HepG2 (cell line): Measurements from ENCODE around the gene POLR3K. TPM values are rescaled to one million over a fixed set of nuclear protein-coding genes. Genes with fewer than 3 reads are reported as not detected.

Experiments
- CC2D1A ChIP-seq: sonication (generic); formaldehyde crosslinking; IDR thresholded peaks from 2 replicates; pipeline ENCODE4 v1.8.1; 2023; ENCODE audit warnings: mild to moderate bottlenecking, missing genetic modification reagents
- CHD2 ChIP-seq: IDR thresholded peaks from 2 replicates; pipeline ENCODE4 v1.6.1; 2011; ENCODE audit warnings: low read depth, low read length, improper control_type of control experiment
- GATAD1 ChIP-seq: IDR thresholded peaks from 2 replicates; pipeline ENCODE4 v1.6.1; 2016; ENCODE audit warnings: missing genetic modification reagents, missing compliant biosample characterization
- GFI1 ChIP-seq: sonication (generic); formaldehyde crosslinking; IDR thresholded peaks from 2 replicates; pipeline ENCODE4 v1.5.0; 2020; ENCODE audit warnings: missing genetic modification reagents, mild to moderate bottlenecking, borderline replicate concordance
- HMG20B ChIP-seq: conservative IDR thresholded peaks from 2 replicates; pipeline ENCODE4 v1.6.1; 2016; ENCODE audit warnings: missing genetic modification reagents, missing compliant biosample characterization
- HNF4A ChIP-seq: sonication (generic); formaldehyde crosslinking; IDR thresholded peaks from 2 replicates; pipeline ENCODE4 v1.4.0; 2020; ENCODE audit warnings: missing genetic modification reagents
- HOXA9 ChIP-seq: sonication (generic); formaldehyde crosslinking; IDR thresholded peaks from 2 replicates; pipeline ENCODE4 v1.8.1; 2022; ENCODE audit warnings: missing genetic modification reagents, mild to moderate bottlenecking, moderate library complexity, borderline replicate concordance
- KLF11 ChIP-seq: IDR thresholded peaks from 2 replicates; pipeline ENCODE4 v1.6.1; 2016; ENCODE audit warnings: missing compliant biosample characterization
- KLF16 ChIP-seq, 2 experiments: sonication (generic) in 1 of 2; formaldehyde crosslinking in 1 of 2; IDR thresholded peaks; 2 replicates each; pipeline versions ENCODE4 v1.6.1 to v1.8.0; 2016 to 2023; ENCODE audit warnings: missing genetic modification reagents in 2 of 2, missing compliant biosample characterization in 1 of 2
- MTF2 ChIP-seq: sonication (generic); formaldehyde crosslinking; IDR thresholded peaks from 2 replicates; pipeline ENCODE4 v1.5.0; 2020; ENCODE audit warnings: missing genetic modification reagents, borderline replicate concordance
- PPARG ChIP-seq: conservative IDR thresholded peaks from 2 replicates; pipeline ENCODE4 v1.6.1; 2016; ENCODE audit warnings: missing biosample characterization, missing genetic modification reagents
- SALL2 ChIP-seq: sonication (generic); formaldehyde crosslinking; IDR thresholded peaks from 2 replicates; pipeline ENCODE4 v1.8.1; 2023; ENCODE audit warnings: mild to moderate bottlenecking, missing genetic modification reagents, inconsistent platforms
- TRIM24 ChIP-seq: sonication (generic); formaldehyde crosslinking; IDR thresholded peaks from 2 replicates; pipeline ENCODE4 v1.8.0; 2022; ENCODE audit warnings: mild to moderate bottlenecking, missing genetic modification reagents
- ZBTB3 ChIP-seq: sonication (generic); formaldehyde crosslinking; IDR thresholded peaks from 2 replicates; pipeline ENCODE4 v1.4.0; 2020; ENCODE audit warnings: low read depth, mild to moderate bottlenecking, moderate library complexity, missing genetic modification reagents, borderline replicate concordance
- ZFP82 ChIP-seq: sonication (generic); formaldehyde crosslinking; IDR thresholded peaks from 2 replicates; pipeline ENCODE4 v1.5.1; 2020; ENCODE audit warnings: mild to moderate bottlenecking, missing genetic modification reagents, borderline replicate concordance
- ZHX1 ChIP-seq: sonication (generic); formaldehyde crosslinking; IDR thresholded peaks from 2 replicates; pipeline ENCODE4 v1.8.1; 2022; ENCODE audit warnings: low read depth, mild to moderate bottlenecking, missing genetic modification reagents
- polyA plus RNA-seq, 8 experiments: library from polyadenylated mRNA; depleted of rRNA in 3 of 8; stranded (reverse) in 7 of 8; unstranded in 1 of 8; fragments of >200 nt; fragmentation: Illumina TruSeq in 4 of 8; extraction: Trizol in 4 of 8; gene quantifications; 2 replicates each; pipeline versions ENCODE4 v1.2.1 to v1.2.3, GENCODE V29; 2011 to 2016; ENCODE audit warnings: low read depth in 4 of 8, missing spikeins in 1 of 8, mixed read lengths in 1 of 8; ENCODE audit not compliant: insufficient read depth in 1 of 8
- total RNA-seq, 5 experiments: library from RNA; depleted of rRNA; stranded (reverse); fragments of >200 nt; fragmentation: Illumina TruSeq; extraction: Trizol; gene quantifications; 2 replicates each; pipeline ENCODE4 v1.2.3, GENCODE V29; 2016; ENCODE audit warnings: low read depth in 1 of 5
- TF ChIP-seq, protein P1 (sequence below): sonication (generic); formaldehyde crosslinking; IDR thresholded peaks from 2 replicates; pipeline ENCODE4 v1.5.1; 2020; ENCODE audit warnings: mild to moderate bottlenecking, missing genetic modification reagents, moderate library complexity
- TF ChIP-seq, protein P2 (sequence below): sonication (generic); formaldehyde crosslinking; IDR thresholded peaks from 2 replicates; pipeline ENCODE4; 2020; ENCODE audit warnings: missing genetic modification reagents, mild to moderate bottlenecking, borderline replicate concordance

POLR3K gene
- total and polyA plus RNA-seq, 2 of the 13 experiments (the other 11 are each of a cell fraction or from before 2014, with no cell fraction given): 14.8 to 18.8 TPM

- no peak for TF ChIP-seq ZHX1 (CRISPR knock-in tag)
- TF ChIP-seq KLF11 (CRISPR knock-in tag): peak; percentile 13; the same call in 1 of the 2 replicates
- TF ChIP-seq HOXA9 (CRISPR knock-in tag): peak; percentile 75; the same call in 1 of the 2 replicates
- peak; percentile 67 for TF ChIP-seq CHD2
- no peak for TF ChIP-seq TRIM24
- peak; percentile 91 for TF ChIP-seq SALL2 (CRISPR knock-in tag)
- no peak; the same call in 1 of the 2 replicates for TF ChIP-seq HMG20B (CRISPR knock-in tag)
- peak; percentile 73; the same call in 1 of the 2 replicates for TF ChIP-seq GFI1 (CRISPR knock-in tag)
- TF ChIP-seq ZBTB3 (CRISPR knock-in tag): 0 out of 2 replicates have a peak, but pooled peaks have one; percentile 44
- TF ChIP-seq, protein P1, sequence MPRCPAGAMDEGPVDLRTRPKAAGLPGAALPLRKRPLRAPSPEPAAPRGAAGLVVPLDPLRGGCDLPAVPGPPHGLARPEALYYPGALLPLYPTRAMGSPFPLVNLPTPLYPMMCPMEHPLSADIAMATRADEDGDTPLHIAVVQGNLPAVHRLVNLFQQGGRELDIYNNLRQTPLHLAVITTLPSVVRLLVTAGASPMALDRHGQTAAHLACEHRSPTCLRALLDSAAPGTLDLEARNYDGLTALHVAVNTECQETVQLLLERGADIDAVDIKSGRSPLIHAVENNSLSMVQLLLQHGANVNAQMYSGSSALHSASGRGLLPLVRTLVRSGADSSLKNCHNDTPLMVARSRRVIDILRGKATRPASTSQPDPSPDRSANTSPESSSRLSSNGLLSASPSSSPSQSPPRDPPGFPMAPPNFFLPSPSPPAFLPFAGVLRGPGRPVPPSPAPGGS (CRISPR knock-in tag): peak; percentile 70; the same call in 1 of the 2 replicates
- TF ChIP-seq ZFP82 (CRISPR knock-in tag): 0 out of 2 replicates have a peak, but pooled peaks have one; percentile 92
- TF ChIP-seq KLF16 (CRISPR knock-in tag; IDR thresholded peaks at IDR 0.05): peak in 1 of 2 experiments; percentile 19; a peak in 1 of 4 replicates
- TF ChIP-seq MTF2 (CRISPR knock-in tag): peak; percentile 84; the same call in 1 of the 2 replicates
- TF ChIP-seq, protein P2, sequence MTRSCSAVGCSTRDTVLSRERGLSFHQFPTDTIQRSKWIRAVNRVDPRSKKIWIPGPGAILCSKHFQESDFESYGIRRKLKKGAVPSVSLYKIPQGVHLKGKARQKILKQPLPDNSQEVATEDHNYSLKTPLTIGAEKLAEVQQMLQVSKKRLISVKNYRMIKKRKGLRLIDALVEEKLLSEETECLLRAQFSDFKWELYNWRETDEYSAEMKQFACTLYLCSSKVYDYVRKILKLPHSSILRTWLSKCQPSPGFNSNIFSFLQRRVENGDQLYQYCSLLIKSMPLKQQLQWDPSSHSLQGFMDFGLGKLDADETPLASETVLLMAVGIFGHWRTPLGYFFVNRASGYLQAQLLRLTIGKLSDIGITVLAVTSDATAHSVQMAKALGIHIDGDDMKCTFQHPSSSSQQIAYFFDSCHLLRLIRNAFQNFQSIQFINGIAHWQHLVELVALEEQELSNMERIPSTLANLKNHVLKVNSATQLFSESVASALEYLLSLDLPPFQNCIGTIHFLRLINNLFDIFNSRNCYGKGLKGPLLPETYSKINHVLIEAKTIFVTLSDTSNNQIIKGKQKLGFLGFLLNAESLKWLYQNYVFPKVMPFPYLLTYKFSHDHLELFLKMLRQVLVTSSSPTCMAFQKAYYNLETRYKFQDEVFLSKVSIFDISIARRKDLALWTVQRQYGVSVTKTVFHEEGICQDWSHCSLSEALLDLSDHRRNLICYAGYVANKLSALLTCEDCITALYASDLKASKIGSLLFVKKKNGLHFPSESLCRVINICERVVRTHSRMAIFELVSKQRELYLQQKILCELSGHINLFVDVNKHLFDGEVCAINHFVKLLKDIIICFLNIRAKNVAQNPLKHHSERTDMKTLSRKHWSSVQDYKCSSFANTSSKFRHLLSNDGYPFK (CRISPR knock-in tag): peak; percentile 76; the same call in 1 of the 2 replicates
- no peak for TF ChIP-seq CC2D1A
- peak; percentile 66 for TF ChIP-seq GATAD1 (CRISPR knock-in tag)
- TF ChIP-seq PPARG: no peak
- no peak for TF ChIP-seq HNF4A (CRISPR knock-in tag)
These were observed at the start of gene POLR3K, which contains the start of gene SNRNP25 (continued) for GRCh38 chr16:53346-54236.
